Gastroesophageal sphincter (tissue), 3 donors: ENCODE measurements around the gene IDH3G.

Experiments
- POLR2AphosphoS5 ChIP-seq: sonication (generic); formaldehyde crosslinking; IDR thresholded peaks from one replicate; pipeline ENCODE4 v1.6.1; 2017; ENCODE audit warnings: antibody characterized with exemption
- TF ChIP-seq, protein P1 (sequence below), 4 experiments: fragments of 200-600 bp in 2 of 4; fragments of 450-650 bp in 2 of 4; sonication (generic) in 1 of 4; IDR thresholded peaks; one replicate each; pipeline ENCODE4 v1.5.1; 2017 to 2019; ENCODE audit warnings: antibody characterized with exemption in 4 of 4, mild to moderate bottlenecking in 2 of 4, moderate library complexity in 2 of 4

DNA sequence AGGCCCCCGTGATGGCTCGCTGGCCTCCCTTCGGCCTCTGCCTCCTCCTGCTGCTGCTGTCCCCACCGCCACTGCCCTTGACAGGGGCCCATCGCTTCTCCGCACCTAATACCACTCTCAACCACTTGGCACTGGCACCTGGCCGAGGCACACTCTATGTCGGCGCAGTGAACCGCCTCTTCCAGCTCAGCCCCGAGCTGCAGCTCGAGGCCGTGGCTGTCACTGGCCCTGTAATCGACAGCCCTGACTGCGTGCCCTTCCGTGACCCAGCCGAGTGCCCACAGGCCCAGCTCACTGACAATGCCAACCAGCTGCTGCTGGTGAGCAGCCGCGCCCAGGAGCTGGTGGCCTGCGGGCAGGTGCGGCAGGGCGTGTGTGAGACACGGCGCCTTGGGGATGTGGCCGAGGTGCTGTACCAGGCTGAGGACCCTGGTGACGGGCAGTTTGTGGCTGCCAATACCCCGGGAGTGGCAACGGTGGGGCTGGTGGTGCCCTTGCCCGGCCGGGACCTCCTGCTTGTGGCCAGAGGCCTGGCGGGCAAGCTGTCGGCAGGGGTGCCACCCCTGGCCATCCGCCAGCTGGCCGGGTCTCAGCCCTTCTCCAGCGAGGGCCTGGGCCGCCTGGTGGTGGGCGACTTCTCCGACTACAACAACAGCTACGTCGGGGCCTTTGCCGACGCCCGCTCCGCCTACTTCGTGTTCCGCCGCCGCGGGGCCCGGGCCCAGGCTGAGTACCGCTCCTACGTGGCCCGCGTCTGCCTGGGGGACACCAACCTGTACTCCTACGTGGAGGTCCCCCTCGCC lies 27.1 kb downstream of the IDH3G start:
- TF ChIP-seq POLR2AphosphoS5, result no peak
- TF ChIP-seq, protein P1, sequence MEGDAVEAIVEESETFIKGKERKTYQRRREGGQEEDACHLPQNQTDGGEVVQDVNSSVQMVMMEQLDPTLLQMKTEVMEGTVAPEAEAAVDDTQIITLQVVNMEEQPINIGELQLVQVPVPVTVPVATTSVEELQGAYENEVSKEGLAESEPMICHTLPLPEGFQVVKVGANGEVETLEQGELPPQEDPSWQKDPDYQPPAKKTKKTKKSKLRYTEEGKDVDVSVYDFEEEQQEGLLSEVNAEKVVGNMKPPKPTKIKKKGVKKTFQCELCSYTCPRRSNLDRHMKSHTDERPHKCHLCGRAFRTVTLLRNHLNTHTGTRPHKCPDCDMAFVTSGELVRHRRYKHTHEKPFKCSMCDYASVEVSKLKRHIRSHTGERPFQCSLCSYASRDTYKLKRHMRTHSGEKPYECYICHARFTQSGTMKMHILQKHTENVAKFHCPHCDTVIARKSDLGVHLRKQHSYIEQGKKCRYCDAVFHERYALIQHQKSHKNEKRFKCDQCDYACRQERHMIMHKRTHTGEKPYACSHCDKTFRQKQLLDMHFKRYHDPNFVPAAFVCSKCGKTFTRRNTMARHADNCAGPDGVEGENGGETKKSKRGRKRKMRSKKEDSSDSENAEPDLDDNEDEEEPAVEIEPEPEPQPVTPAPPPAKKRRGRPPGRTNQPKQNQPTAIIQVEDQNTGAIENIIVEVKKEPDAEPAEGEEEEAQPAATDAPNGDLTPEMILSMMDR (IDR thresholded peaks at IDR 0.05), result no peak
